H1 (cell line): ENCODE measurements around the gene AKR1B1. TPM values are rescaled to one million over a fixed set of nuclear protein-coding genes. Genes with fewer than 3 reads are reported as not detected.

ENCODE experiments used
- BCL11A ChIP-seq, 2 experiments: IDR thresholded peaks; one replicate each; pipeline ENCODE4 v1.6.1; 2011; ENCODE audit warnings: low read depth in 2 of 2, low read length in 2 of 2, mild to moderate bottlenecking in 2 of 2
- KDM5A ChIP-seq: fragments of 200-600 bp; IDR thresholded peaks from 2 replicates; pipeline ENCODE4 v1.7.1; 2012; ENCODE audit warnings: mild to moderate bottlenecking, low read length, inconsistent platforms, mixed read lengths
- SIX5 ChIP-seq: IDR thresholded peaks from 2 replicates; pipeline ENCODE4 v1.6.1; 2011; ENCODE audit warnings: mild to moderate bottlenecking, low read depth, low read length
- polyA plus RNA-seq, 7 experiments: library from polyadenylated mRNA; depleted of rRNA in 3 of 7; stranded (reverse) in 5 of 7; unstranded in 2 of 7; fragments of >200 nt in 5 of 7; fragments of 200-250 nt in 2 of 7; gene quantifications; 1 replicate in 5 of 7; 2 replicates in 1 of 7; 4 replicates in 1 of 7; pipeline versions ENCODE4 v1.2.1 to v1.2.3, GENCODE V29; 2011 to 2013; ENCODE audit warnings: missing spikeins in 2 of 7, mixed read lengths in 2 of 7
- total RNA-seq: library from RNA; stranded (reverse); fragmentation: NEBNext Ultra II Directional; extraction: Animal tissue kit (Norgen Biotek cat#: 25700); gene quantifications from 2 replicates; pipeline ENCODE4 v1.2.1, GENCODE V29; 2021

The AKR1B1 gene
- total and polyA plus RNA-seq, 2 of the 8 experiments (the other 6 are each of a cell fraction or from before 2014, with no cell fraction given) = 195 to 273 TPM

GRCh38 chr7:134483296-134483695 is 24.4 kb upstream of the AKR1B1 start (continued):
- no peak for TF ChIP-seq KDM5A
- no peak for TF ChIP-seq SIX5
- TF ChIP-seq BCL11A (IDR thresholded peaks at IDR 0.05; ENCODE audit: low read depth in 2 of 2, low read length in 2 of 2) = no peak
- TF ChIP-seq, all 59 proteins: peak for 0
